ENCODE data around the gene C7orf57.
A peak's percentile ranks its signal among the peaks of the same experiment; 100 is the strongest.

Gene C7orf57

DNA sequence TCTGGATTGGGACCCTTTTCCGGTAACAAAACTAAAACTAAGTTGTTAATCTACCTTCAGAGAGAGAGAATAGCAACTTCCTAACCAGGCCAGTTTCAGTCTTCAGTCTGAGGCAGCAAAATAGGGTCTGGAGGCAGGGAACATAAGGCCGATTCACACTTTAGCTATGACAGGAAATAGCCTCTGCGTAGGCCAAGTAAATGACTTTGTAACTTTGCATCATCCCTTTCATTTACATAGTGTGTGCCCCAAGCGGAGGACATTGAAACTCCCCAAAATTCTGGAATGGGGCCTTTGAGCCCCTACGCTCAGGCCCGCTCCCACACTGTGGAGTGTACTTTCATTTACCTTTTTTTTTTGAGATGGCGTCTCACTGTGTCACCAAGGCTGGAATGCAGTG is 52.0 kb downstream of the C7orf57 start:
- no peak for DNase-seq

- DNase-seq = no peak
These were observed 53.3 kb downstream of the C7orf57 start for GRCh38 chr7:48088559-48089045.

GRCh38 chr7:48089046-48090003 is 54.0 kb downstream of the C7orf57 start, which contains the start of gene UPP1:
UPP1 (plus strand) TSS chr7:48089265; CDS start chr7:48094784, 5,519 bp downstream.
- DNase-seq = peak; percentile 74

GRCh38 chr7:48090095-48090805 is 54.9 kb downstream of the C7orf57 start:
- DNase-seq = no peak

- DNase-seq = no peak
These were observed 56.4 kb downstream of the C7orf57 start for GRCh38 chr7:48091506-48092433.

GRCh38 chr7:48094861-48095293 is 59.5 kb downstream of the C7orf57 start:
- no peak for DNase-seq

DNA sequence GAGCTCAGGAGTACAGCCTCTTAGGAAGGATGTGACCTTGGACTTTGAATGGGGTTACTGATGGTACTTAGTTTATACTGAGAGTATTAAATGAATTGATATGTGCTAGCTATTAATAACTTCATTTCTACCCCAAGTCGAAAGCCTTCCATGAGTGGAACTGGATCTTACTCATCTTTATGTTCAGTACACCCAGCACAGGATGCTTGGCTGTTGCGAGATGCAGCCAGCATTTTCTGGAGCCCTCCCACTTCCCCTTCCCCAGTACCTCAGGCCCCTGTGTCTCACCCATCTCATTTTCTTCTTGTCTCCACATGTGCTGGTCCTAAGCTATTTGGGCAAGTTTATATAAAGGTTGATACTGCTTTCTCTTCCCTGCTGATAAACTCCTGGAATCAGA is 60.9 kb downstream of the C7orf57 start:
- DNase-seq = no peak

DNA sequence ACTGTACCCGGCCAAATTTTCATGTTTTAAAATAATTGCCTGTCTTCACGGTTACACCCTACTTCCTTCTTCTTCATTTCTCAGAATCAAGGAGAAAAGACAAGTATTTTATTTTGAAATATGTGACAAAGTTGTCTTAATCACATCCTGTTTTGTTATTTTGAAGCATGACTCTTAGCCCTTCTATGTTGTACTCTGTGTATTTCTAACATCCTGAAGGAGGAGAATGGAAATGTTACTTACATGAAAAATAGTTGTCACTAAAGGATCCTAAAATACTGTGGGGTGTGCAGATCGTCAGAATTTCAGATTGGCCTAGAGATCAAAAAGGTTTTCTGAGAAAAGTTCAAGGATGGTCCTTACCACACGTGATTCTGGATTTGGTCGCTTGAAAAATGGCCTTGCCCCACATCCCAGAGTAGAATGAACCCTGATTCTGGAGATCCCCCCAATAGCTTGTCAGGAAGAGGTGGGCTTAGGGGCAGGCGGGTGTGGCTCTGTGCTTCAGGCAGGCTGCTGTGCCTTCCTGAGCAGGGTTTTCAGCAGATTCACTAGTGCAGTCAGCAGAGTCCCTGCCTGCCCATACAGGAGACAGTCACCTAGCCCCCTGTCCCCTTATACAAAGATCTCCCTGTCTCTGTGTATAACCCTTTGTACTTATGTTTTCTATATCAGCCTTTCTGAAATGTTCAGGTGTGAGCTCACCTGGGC is 62.3 kb downstream of the C7orf57 start:
- DNase-seq = no peak

GRCh38 chr7:48098846-48099245 is 63.5 kb downstream of the C7orf57 start:
- DNase-seq = no peak

DNA sequence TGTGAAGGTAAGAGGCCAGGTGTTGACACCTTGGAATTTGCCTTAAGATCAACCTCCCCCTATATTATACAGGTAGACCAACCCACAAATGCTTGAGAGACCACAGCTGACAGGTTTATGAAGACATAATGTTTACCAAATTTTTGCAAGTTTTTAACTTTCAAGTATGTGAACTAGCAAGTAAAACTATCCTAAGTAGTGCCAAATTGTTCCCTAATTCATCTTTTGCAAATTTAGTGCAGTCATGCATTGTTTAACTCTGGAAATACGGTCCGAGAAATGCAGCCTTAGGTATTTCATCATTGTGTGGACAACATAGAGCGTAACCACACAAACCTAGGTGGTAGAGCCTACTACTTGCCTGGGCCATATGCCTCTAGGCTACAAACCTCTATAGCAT is 64.4 kb downstream of the C7orf57 start:
- no peak for DNase-seq

- DNase-seq = no peak
These were observed 66.0 kb downstream of the C7orf57 start for GRCh38 chr7:48101352-48101751.

DNA sequence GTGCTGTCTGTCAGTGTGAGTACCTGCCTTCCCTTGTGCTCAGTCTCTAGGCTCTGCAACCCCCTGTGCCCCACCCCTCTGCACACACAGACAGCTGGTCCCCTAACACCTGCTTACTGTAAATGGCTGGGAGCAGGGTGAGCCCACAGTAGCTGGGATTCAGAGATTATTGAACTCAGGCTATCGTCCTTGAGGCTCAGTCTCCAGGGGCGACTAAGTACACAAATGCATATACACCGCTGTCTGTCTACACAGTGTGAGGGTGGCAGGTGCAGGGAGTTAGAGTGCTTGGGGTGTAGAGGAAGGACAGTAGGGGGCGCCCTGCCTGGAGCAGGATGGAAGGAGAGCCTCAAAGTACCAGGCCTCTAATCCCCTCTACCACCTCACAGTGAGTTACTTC is 66.6 kb downstream of the C7orf57 start:
- DNase-seq = no peak

- no peak for DNase-seq
These were observed 67.2 kb downstream of the C7orf57 start for GRCh38 chr7:48102530-48102929.

DNA sequence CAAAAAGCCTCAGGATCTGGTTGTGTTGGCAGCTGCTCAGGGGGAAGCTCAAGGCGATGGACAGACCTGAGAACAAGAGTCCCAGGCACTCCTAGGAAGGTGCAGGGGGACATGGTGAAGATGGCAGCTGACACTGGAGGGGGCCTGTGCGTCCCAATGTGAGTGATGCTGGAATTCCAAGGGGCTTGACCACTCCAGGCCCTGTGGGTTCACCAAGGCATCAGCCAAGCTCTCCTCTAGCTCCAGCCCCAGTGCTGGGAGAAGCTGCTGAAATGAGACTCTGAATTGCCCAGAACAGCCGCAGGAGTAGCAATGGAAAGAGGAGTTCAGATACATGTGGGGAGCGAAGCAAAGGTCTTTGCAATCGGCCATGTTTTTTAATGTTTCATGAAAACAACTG is 69.7 kb downstream of the C7orf57 start:
- DNase-seq = no peak

GRCh38 chr7:48106906-48107659 is 71.7 kb downstream of the C7orf57 start:
- no peak for DNase-seq

GRCh38 chr7:48107926-48108472 is 72.7 kb downstream of the C7orf57 start:
- DNase-seq = no peak

DNA sequence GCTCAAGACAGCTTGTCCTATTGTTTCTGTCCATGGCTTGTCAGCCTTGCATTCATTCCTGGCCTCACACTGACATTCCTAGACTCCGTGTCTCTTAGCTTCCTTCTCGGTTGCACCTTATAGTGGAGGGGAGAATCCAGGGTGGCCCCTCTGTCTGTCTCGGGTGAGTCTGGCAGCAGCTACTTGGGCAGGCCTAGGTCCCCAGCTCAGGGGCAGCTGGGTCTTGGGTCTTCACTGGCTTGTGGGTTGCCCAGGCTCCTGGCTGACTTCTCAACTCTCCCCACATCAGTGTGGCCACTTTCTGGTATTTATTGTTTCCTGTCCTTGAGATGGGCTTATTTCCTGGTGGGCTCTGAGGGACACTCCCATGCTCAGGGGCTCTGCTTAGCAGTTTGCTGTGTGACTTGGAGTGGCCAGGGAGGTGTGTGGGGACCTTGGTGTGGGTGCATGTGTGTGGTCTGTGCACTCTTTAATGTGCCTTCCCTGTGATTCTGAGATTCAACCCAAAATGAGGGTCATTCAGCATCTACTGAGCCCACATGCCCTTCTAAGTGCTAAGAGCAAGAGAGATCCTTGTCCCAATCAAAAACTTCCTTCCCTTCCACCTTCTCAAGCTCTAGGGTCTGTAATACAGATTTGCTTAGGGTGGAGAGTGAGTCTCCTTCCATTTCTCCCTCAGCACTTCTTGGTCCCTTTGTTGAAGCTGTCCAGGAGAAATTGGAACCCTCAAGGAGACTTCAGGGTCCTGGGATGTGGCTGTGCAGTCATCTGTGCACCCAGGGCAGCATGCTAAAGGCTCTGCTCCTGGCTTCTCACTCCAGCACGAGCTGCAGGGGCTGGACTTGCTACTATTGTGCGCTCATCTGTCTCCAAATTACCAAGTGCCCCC is 73.9 kb downstream of the C7orf57 start:
- no peak for DNase-seq

- DNase-seq = peak; percentile 44
These were observed 74.7 kb downstream of the C7orf57 start for GRCh38 chr7:48109848-48110663.

DNA sequence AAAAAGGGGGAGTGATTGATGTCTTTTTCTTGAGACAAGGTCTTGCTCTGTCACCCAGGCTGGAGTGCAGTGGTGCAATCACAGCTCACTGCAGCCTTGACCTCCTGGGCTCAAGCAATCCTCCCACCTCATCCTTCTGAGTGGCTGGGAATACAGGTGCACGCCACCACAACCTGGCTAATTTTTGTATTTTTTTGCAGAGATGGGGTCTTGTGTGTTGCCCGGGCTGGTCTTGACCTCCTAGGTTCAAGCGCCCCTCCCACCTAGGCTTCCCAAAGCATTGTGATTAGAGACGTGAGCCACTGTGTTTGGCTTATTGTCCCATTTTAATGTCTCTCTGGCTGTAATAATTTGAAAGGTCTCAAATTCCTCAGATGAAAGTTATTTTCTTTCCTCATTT is 75.5 kb downstream of the C7orf57 start:
- no peak for DNase-seq
